HG03175 (cell line): Measurements from ENCODE around the gene ANKRD13A.
A peak's percentile ranks its signal among the peaks of the same experiment; 100 is the strongest.

Source experiments
- ATAC-seq: cut with Tn5 transposase; IDR thresholded peaks from one replicate; pipeline ENCODE4 v1.9.1; 2021; ENCODE audit warnings: mild to moderate bottlenecking, moderate library complexity; ENCODE audit not compliant: unreplicated experiment

The ANKRD13A gene

DNA sequence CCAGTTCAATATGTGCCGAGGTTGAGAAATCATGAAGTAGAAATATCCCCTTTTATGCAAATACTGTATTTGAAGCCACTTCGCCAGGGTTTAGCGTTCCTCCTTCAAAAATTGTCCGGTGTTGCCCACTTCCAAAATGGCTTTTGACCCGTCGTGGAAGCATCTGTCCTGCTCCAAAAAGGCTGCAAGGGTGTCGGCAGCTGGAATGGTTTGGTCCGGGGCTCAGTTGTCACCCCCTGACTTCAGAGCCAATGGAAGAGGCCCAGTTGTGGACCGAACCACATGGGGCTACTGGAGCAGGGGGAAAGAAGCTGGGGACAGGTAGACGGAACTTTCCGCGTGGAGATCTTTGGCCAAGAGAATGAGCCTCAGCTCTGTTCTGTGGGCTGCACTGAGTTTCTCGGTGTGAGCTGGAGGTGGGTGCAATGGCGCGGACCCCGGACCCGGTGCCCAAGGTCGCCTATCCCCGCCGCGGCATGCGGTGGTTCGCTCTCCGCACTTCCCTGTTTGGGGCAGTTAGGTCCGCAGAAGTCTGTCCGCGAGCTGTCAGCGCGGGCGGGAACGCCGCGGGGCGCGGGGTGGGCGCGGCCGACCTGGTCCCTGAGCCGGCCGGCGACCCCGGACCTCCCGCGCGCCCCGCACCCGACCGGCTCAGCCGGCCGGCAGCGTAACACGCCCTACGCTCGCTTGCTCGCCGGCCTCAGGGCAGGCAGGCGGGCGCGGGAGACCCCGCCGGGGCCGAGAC is at the start of gene ANKRD13A:
TSS of gene ANKRD13A (plus strand) at position 527 of the 745 bp plus-strand sequence. CDS start 259 bp downstream, outside the sequence.
- ATAC-seq = peak; percentile 57

- ATAC-seq = no peak
Measured at GRCh38 chr12:109950625-109951024, 48.6 kb upstream of the ANKRD13A start.

GRCh38 chr12:109951136-109951535 is 48.1 kb upstream of the ANKRD13A start:
- ATAC-seq = no peak

DNA sequence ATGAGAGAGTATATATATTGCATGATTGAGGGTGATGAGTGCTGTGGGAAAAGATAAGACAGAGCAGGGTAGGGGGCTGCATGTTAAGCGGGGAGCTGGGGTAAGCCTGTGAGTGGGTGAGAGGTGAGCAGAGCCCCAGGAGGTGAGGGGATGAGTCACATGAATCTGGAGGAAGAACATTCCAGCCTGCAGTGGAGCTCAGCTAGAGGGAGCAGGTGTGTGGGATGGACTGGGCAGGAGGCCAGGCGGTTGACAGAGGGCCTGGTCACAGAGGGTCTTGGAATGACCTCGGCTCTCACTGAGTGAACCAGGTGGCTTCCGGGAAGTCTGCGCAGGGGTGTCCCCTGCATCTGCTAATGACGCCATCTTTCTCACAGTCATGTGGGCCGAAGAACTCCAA is 47.5 kb upstream of the ANKRD13A start:
- no peak for ATAC-seq

GRCh38 chr12:109952160-109952858 is 46.9 kb upstream of the ANKRD13A start:
- peak; percentile 45 for ATAC-seq

DNA sequence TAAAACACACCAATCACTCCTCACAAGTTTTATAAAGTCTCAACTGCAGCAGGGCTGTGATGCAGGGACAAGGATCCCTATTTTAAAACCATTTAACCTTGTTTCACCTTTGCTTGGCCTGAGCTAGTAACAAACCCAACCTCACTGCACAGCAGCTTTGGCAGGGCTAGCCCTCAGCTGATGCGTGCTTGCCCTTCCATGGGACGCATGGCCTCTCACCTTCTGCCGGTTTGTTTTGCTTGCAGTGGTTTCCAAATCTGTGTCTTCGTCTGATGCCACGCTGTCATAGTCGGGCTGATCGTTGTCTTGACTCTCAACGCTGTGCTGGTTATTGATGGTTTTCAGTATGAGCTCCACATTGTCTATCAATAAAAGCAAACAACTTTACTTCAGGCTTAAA is 46.4 kb upstream of the ANKRD13A start:
- no peak for ATAC-seq

- ATAC-seq = no peak
Measured at GRCh38 chr12:109953656-109954055, 45.6 kb upstream of the ANKRD13A start.

DNA sequence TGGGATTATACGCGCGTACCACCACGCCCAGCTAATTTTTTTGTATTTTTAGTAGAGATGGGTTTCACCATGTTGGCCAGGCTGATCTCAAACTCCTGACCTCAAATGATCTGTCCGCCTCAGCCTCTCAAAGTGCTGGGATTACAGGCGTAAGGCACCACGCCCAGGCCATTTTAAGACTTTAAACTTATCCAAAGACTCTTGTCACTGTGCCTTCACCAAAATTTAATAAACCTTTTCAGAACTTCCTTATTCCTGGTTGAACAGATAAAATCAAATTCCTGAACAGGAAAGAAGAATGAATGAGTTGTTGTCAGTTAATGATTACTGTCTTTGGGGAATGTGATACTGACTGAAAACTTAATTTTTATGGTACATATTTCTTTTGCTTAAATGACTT is 40.9 kb upstream of the ANKRD13A start:
- no peak for ATAC-seq

DNA sequence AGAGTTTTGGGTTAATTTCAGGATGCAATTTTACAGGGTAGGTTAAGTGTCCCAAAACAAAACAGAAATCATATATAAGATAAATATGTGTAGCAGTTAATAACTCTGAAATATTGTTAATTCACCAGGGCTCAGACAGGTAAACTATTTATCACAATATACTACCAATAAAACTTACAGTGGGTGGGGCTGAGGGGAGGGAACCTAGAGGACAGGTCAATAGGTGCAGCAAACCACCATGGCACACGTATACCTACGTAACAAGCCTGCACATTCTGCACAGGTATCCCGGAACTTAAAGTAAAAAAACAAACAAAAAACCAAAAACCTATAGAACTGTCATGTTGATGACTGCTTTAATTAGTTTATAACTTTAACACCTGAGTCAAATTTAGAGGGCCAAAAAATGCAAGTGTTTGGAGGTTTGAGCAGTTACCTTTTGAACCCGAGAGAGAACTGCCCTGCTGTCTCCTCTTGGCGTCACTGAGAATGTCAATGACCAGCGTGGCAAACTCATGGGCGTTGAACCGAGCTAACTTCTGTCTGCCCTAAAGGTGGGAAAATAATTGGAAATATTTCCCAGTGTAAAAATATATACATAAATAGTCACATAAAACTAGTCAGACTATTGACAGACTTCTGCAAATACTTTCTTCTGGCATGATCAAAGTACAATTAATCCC is 39.7 kb upstream of the ANKRD13A start:
- ATAC-seq = no peak

- no peak for ATAC-seq
Measured at GRCh38 chr12:109961201-109961600, 38.0 kb upstream of the ANKRD13A start.

DNA sequence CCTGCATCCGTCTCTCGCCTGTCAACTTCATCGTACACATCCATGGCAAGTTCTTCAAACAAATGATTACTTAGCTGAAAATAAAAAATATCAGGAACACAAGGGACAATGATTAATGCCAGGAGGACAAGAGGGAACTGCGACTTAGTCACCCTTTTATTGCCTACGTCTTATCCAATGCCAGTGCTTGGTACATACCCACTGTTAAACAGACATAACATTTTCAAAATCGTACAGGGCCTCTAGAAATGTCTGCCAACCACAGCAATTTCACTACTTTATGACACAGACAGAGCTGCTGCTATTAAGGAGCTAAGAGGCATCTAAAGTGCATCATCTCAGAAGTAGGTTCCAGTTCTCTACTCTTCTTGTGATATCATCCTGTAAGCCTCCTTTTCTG is 37.6 kb upstream of the ANKRD13A start:
- no peak for ATAC-seq

GRCh38 chr12:109962398-109962797 is 36.8 kb upstream of the ANKRD13A start:
- ATAC-seq = no peak

- no peak for ATAC-seq
Measured at GRCh38 chr12:109963330-109963729, 35.9 kb upstream of the ANKRD13A start.

DNA sequence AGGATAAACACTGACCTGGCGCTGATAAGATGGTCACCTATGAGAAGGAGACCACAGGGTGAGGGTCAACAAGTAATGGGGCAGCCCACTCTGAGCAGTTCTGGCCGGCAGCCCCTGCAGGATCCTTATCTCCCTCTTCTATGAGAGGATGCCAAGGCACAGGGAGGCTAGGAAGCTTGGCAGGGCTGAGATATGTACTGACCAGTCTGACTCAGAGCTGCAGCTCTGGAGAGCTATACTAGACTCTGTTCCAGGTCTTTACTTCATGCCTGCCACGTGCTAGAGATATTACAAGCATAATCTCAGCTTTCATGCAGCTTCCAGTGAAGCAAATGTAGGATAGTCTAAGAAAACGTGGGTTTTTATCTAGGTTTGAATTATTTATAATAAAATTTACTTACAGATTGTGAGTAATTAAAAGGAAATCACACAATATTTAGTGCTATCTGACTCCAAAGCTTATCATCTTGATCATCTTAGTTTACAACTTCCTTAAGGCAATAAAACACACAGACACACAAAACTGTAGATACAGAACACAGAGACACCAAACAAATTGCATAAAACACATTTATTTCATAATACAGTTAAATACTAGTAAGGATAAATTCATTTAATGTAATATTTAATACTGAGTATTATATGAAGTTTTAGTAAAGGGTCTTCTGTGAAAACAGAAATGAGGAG is 35.3 kb upstream of the ANKRD13A start:
- ATAC-seq = no peak

DNA sequence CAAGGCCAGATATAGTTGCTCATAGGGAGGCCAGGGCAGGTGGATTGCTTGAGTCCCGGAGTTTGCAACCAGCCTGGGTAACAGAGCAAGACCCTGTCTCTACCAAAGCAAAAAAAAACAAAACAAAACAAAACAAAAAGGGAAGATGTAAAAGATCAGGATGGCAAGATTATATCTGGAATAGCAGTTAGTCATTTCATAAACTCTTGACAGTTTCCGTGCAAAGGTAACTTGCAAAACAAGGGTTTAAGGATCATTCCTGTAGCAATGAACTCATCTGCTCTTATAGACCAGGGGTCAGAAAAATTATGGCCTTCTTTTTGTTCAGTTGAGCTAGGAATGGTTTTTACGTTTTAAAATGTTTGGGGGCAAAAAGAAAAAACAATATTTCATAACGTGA is 32.7 kb upstream of the ANKRD13A start:
- no peak for ATAC-seq

DNA sequence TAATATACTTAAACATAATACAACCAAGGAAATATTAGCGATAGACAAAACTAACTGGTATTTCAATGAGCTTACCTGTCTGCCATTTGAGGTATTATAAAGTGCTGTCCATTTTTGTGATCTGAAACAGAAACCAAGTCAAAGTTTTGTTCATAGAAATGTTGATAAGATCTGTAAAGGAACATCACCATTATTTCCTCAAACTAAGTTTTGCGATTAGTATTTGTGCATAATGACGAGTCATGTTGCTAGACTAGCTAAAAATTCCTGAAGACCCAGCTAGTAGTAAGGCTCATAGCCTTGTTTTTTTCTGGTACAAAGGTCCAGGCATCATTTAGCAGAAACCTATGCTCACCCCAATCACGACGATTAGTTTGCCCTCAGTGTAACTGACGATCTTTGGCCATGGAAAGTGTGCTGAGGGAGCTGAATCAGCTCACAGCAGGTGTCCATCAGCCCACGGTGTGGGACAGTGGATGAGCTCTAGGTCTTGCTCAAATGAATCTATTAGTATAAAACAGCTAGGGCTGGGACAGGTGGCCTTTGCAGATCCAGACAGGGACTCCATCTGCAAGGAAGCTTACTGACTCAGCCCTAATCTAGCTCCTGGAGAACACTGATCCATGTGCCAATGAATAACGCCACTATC is 31.7 kb upstream of the ANKRD13A start:
- no peak for ATAC-seq

DNA sequence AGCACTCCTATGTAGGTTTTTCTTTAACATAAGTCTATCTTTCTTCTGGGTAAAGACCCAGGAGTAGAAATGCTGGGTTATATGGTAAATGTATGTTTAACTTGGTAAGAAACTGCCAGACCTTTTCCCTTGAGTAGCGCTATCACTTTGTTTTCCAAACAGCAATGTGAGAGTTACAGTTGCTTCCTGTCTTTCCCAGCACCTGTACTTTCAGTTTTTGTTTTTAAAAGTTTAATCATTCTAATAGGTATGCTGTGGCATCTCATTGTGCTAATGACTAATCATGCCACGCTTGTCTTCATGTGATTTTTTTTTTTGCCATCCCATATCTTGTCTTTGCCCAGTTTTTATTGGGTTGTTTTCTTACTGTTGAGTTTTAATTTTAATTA is 31.2 kb upstream of the ANKRD13A start:
- no peak for ATAC-seq

DNA sequence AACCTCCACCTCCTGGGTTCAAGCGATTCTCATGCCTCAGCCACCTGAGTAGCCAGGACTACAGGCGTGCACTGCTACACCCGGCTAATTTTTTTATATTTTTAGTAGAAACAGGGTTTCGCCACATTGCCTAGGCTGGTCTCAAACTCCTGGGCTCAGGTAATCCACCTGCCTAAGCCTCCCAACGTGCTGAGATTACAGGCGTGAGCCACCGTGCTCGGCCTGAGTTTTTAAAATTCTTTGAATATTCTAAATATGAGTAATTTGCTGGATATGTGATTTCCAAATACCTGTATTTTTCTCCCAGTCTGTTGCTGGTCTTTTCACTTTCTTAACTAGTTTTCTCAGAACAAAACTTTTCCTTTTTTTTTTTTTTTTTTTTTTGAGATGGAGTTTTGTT is 30.4 kb upstream of the ANKRD13A start:
- no peak for ATAC-seq

- ATAC-seq = no peak
Measured at GRCh38 chr12:109972821-109973220, 26.4 kb upstream of the ANKRD13A start.

GRCh38 chr12:109981311-109981710 is 17.9 kb upstream of the ANKRD13A start:
- no peak for ATAC-seq

DNA sequence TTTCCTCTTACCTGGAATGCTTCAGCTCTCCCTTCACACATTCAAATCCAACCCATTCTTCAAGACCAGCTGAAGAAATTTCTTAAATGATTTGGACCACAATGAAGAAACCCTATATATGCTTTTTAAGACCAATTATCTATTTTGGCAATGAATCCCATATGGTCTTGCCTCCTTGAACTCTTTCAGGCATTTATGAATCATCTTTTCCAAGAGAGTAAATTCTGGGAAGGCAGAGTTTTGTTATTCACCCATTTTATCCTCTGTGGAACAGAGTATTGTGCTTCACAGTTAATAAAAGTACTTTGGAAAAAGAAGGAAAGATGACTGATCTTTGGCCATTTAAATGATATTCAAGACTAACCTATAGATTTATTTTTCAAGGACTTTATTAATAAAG is 17.0 kb upstream of the ANKRD13A start:
- ATAC-seq = no peak
